Measurements from ENCODE around the gene MARCHF7. TPM values are rescaled to one million over a fixed set of nuclear protein-coding genes. Genes with fewer than 3 reads are reported as not detected.

The MARCHF7 gene
- total and polyA plus RNA-seq, 2 of the 13 experiments (the other 11 are each of a cell fraction or from before 2014, with no cell fraction given), result 32.8 to 88.5 TPM

DNA sequence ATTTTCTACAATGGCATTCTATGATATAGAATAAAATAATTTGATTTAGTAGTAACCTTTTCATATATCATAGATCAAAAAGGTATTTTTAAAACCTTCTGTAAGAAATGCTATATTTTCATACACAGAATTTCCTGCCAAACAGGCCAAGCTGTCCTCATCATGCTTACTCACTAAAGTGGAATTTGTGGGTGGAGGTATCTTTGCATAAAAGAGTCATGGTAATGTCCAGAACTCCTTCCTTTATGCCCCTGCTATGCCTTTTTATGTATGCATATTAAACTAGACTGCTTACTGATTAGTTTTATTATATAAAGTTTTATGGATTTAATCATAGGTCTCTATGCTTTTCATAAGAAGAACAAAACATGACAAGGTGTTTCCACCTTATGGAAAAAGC is 27.5 kb upstream of the MARCHF7 start:
- no peak overlapping the region for H3K4me2 ChIP-seq (ENCODE audit: low read depth, low read length)
- no peak for FAIRE-seq

More for the DNA sequence above, 27.5 kb upstream of the MARCHF7 start:
- Histone ChIP-seq H3K27ac (ENCODE audit: extremely low read length, insufficient read depth, low read length) (no peak overlapping the region), H3K9me3 (ENCODE audit: low read length) (no peaks in the 10 kb centered on the region), H3K4me1 (ENCODE audit: insufficient read depth, low read length) (no peaks in the 10 kb centered on the region), H3K4me3 (replicated peaks in 1 of 3; ENCODE audit: insufficient read depth in 1 of 3, low read depth in 2 of 3, low read length in 3 of 3) (no peak overlapping the region), H2AFZ (ENCODE audit: low read length) (no peak overlapping the region), H4K20me1 (ENCODE audit: insufficient read depth, low read length) (no peaks in the 10 kb centered on the region), H3K9ac (ENCODE audit: insufficient read depth, low read depth, low read length) (no peak overlapping the region), H3K27me3 (ENCODE audit: control insufficient read depth in 1 of 2, insufficient read depth in 2 of 2, low read length in 2 of 2) (no peaks in the 10 kb centered on the region), H3K79me2 (ENCODE audit: insufficient read depth, low read length) (no peaks in the 10 kb centered on the region), H3K36me3 (replicated peaks in 1 of 2; ENCODE audit: control insufficient read depth in 1 of 2, insufficient read depth in 2 of 2, low read length in 2 of 2) (no peaks in the 10 kb centered on the region)
- intact Hi-C loops (cut with micrococcal nuclease; ENCODE audit: unreplicated experiment) (no loop called here), in situ Hi-C loops (cut with HindIII; ENCODE audit: extremely low pct_ligation_motif_present, low pct_unique_long_range_greater_than_20kb) (no loop called here)
- ATAC-seq (no peak), DNase-seq (ENCODE audit: low spot score) (no peak)
- no TSS peak for BruUV-seq (replicated peaks)
- TF ChIP-seq ZNF432 (CRISPR knock-in tag; IDR thresholded peaks at IDR 0.05; ENCODE audit: borderline replicate concordance) (no peak), EEA1 (CRISPR knock-in tag; IDR thresholded peaks at IDR 0.05; ENCODE audit: borderline replicate concordance) (no peak), BRD4 (CRISPR knock-in tag; IDR thresholded peaks at IDR 0.05) (no peak), ZBTB7A (CRISPR knock-in tag; IDR thresholded peaks at IDR 0.05) (no peak), SETDB1 (CRISPR knock-in tag; IDR thresholded peaks at IDR 0.05; ENCODE audit: borderline replicate concordance) (no peak), ISL2 (CRISPR knock-in tag; IDR thresholded peaks at IDR 0.05) (no peak)
- TF ChIP-seq, protein P1, sequence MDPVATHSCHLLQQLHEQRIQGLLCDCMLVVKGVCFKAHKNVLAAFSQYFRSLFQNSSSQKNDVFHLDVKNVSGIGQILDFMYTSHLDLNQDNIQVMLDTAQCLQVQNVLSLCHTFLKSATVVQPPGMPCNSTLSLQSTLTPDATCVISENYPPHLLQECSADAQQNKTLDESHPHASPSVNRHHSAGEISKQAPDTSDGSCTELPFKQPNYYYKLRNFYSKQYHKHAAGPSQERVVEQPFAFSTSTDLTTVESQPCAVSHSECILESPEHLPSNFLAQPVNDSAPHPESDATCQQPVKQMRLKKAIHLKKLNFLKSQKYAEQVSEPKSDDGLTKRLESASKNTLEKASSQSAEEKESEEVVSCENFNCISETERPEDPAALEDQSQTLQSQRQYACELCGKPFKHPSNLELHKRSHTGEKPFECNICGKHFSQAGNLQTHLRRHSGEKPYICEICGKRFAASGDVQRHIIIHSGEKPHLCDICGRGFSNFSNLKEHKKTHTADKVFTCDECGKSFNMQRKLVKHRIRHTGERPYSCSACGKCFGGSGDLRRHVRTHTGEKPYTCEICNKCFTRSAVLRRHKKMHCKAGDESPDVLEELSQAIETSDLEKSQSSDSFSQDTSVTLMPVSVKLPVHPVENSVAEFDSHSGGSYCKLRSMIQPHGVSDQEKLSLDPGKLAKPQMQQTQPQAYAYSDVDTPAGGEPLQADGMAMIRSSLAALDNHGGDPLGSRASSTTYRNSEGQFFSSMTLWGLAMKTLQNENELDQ (CRISPR knock-in tag; IDR thresholded peaks at IDR 0.05; ENCODE audit: borderline replicate concordance), result no peak
- TF ChIP-seq, protein P2, sequence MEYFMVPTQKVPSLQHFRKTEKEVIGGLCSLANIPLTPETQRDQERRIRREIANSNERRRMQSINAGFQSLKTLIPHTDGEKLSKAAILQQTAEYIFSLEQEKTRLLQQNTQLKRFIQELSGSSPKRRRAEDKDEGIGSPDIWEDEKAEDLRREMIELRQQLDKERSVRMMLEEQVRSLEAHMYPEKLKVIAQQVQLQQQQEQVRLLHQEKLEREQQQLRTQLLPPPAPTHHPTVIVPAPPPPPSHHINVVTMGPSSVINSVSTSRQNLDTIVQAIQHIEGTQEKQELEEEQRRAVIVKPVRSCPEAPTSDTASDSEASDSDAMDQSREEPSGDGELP (IDR thresholded peaks at IDR 0.05; ENCODE audit: borderline replicate concordance, low read depth), result no peak
- ChIA-PET POLR2A (no interaction called here), CTCF (ENCODE audit: low intra/inter-chr PET ratio, low total read pairs) (no interaction called here)
